Measurements from ENCODE around the gene FXR1. TPM values are rescaled to one million over a fixed set of nuclear protein-coding genes. Genes with fewer than 3 reads are reported as not detected.

Gene FXR1
- total and polyA plus RNA-seq, 2 of the 13 experiments (the other 11 are each of a cell fraction or from before 2014, with no cell fraction given), result 104 to 132 TPM

GRCh38 chr3:180989291-180990163 lies 77.1 kb downstream of the FXR1 start, which contains the start of gene DNAJC19 (continued):
- TF ChIP-seq, protein P1, sequence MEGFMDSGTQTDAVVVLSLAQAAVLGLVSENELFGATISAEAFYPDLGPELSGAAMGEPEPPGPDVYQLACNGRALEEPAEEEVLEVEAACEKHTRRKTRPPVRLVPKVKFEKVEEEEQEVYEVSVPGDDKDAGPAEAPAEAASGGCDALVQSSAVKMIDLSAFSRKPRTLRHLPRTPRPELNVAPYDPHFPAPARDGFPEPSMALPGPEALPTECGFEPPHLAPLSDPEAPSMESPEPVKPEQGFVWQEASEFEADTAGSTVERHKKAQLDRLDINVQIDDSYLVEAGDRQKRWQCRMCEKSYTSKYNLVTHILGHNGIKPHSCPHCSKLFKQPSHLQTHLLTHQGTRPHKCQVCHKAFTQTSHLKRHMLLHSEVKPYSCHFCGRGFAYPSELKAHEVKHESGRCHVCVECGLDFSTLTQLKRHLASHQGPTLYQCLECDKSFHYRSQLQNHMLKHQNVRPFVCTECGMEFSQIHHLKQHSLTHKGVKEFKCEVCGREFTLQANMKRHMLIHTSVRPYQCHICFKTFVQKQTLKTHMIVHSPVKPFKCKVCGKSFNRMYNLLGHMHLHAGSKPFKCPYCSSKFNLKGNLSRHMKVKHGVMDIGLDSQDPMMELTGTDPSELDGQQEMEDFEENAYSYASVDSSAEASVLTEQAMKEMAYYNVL (CRISPR knock-in tag; IDR thresholded peaks at IDR 0.05; ENCODE audit: borderline replicate concordance), result peak; percentile 87; the same call in 1 of the 2 replicates
- TF ChIP-seq MTF2 (CRISPR knock-in tag; IDR thresholded peaks at IDR 0.05; ENCODE audit: borderline replicate concordance) (0 out of 2 replicates have a peak, but pooled peaks have one; percentile 25), HOXA9 (CRISPR knock-in tag; IDR thresholded peaks at IDR 0.05; ENCODE audit: borderline replicate concordance) (peak; percentile 13; the same call in 1 of the 2 replicates), ZBTB40 (IDR thresholded peaks at IDR 0.05) (no peak), ZBTB40 (CRISPR knock-in tag; IDR thresholded peaks at IDR 0.05) (peak; percentile 83), SNRNP70 (IDR thresholded peaks at IDR 0.05; ENCODE audit: low read depth, low read length) (no peak), NFYB (CRISPR knock-in tag; IDR thresholded peaks at IDR 0.05) (peak; percentile 71), TAF1 (CRISPR knock-in tag; IDR thresholded peaks at IDR 0.05) (peak; percentile 96), MIXL1 (CRISPR knock-in tag; IDR thresholded peaks at IDR 0.05) (peak; percentile 76), RAD51 (IDR thresholded peaks at IDR 0.05; ENCODE audit: borderline replicate concordance) (no peak), CC2D1A (CRISPR knock-in tag; IDR thresholded peaks at IDR 0.05) (no peak), U2AF1 (optimal IDR thresholded peaks at IDR 0.05; ENCODE audit: low read depth, low read length) (peak; percentile 75), ZNF205 (CRISPR knock-in tag; IDR thresholded peaks at IDR 0.05) (no peak; the same call in 1 of the 2 replicates), SRY (CRISPR knock-in tag; IDR thresholded peaks at IDR 0.05) (no peak)
- TF ChIP-seq, protein P2, sequence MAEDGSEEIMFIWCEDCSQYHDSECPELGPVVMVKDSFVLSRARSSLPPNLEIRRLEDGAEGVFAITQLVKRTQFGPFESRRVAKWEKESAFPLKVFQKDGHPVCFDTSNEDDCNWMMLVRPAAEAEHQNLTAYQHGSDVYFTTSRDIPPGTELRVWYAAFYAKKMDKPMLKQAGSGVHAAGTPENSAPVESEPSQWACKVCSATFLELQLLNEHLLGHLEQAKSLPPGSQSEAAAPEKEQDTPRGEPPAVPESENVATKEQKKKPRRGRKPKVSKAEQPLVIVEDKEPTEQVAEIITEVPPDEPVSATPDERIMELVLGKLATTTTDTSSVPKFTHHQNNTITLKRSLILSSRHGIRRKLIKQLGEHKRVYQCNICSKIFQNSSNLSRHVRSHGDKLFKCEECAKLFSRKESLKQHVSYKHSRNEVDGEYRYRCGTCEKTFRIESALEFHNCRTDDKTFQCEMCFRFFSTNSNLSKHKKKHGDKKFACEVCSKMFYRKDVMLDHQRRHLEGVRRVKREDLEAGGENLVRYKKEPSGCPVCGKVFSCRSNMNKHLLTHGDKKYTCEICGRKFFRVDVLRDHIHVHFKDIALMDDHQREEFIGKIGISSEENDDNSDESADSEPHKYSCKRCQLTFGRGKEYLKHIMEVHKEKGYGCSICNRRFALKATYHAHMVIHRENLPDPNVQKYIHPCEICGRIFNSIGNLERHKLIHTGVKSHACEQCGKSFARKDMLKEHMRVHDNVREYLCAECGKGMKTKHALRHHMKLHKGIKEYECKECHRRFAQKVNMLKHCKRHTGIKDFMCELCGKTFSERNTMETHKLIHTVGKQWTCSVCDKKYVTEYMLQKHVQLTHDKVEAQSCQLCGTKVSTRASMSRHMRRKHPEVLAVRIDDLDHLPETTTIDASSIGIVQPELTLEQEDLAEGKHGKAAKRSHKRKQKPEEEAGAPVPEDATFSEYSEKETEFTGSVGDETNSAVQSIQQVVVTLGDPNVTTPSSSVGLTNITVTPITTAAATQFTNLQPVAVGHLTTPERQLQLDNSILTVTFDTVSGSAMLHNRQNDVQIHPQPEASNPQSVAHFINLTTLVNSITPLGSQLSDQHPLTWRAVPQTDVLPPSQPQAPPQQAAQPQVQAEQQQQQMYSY (CRISPR knock-in tag; IDR thresholded peaks at IDR 0.05), result no peak
